Measurements from ENCODE around the gene CD200. TPM values are rescaled to one million over a fixed set of nuclear protein-coding genes. Genes with fewer than 3 reads are reported as not detected.

CD200 gene
- total RNA-seq, 1 donor: 3.3 TPM

DNA sequence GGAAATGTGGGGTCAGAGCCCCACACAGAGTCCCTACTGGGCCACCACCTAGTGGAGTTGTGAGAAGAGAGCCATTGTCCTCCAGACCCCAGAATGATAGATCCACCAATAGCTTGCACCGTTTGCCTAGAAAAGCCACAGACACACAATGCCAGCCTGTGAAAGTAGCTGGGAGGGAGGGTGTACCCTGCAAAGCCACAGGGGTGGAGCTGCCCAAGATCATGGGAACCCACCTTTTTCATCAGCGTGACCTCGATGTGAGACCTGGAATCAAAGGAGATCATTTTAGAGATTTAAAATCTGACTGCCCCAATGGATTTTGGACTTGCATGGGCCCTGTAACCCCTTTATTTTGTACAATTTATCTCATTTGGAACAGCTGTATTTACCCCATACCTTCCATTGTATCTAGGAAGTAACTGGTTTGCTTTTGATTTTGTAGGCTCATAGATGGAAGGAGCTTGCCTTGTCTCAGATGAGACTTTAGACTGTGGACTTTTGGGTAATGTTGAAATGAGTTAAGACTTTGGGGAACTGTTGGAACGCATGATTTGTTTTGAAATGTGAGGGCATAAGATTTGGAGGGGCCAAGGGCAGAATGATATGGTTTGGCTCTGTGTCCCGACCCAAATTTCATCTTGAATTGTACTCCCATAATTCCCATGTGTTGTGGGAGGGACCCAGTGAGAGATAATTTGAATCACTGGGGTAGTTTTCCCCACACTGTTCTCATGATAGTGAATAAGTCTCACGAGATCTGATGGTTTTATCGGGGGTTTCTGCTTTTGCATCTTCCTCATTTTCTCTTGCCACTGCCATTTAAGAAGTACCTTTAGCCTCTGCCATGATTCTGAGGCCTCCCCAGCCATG, 49.0 kb downstream of the CD200 start:
- no peak overlapping the region for H3K4me3 ChIP-seq (ENCODE audit: low read depth, low read length)
- no peak for TF ChIP-seq CTCF (IDR thresholded peaks at IDR 0.05; ENCODE audit: insufficient read depth, low read length)
- DNase-seq (ENCODE audit: low read depth): no peak

DNA sequence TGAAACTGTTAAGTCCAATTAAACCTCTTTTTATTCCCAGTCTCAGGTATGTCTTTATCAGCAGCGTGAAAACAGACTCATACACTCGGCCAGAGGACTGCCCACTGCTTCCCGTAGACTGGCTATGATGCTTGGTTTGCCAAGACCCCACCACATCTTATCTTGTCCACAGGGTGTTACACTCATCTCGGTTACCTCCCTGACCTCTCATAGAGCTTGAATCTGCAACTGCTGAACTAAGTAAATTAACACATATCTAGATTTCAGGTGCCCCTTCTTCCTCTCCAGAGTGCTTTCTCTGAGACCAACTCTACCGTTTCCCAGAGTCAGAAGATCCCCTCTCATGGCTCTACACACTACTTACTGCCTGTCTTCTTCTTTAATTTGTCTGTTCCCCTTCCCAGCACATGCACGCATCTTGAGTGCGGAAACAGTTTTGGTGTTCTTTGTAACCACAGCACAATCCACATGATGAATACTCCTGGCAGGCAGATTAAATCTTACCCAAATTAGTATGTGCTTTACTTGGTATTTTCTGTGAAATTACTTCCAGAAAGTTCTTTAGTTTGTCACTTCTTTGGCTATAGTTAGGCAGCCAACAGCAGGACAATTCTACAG, 49.7 kb downstream of the CD200 start:
- no peak for DNase-seq (ENCODE audit: low read depth)
- no peak for TF ChIP-seq CTCF (IDR thresholded peaks at IDR 0.05; ENCODE audit: insufficient read depth, low read length)
- no peak overlapping the region for H3K4me3 ChIP-seq (ENCODE audit: low read depth, low read length)

DNA sequence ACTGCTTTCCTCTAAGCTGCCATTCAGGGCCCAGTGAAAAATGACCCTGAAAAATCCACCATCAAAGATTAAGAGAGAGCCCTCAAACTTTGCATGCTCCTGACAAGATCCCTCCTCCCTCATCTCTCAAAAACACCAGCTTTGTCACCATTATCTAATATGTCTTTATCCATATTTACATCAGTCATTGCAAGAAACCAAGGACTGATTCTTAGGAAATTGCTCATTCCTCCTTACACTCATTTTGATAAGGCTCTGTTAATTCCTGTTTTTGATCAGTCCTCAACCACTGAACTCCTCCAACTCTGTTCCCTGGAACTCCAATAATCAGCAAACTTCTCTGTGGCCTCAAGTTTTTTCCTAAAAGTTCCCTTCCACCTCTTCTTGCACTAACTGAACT, 51.8 kb downstream of the CD200 start:
- no peak overlapping the region for H3K4me3 ChIP-seq (ENCODE audit: low read depth, low read length)
- TF ChIP-seq CTCF (IDR thresholded peaks at IDR 0.05; ENCODE audit: insufficient read depth, low read length): no peak
- DNase-seq (ENCODE audit: low read depth): peak; percentile 63

DNA sequence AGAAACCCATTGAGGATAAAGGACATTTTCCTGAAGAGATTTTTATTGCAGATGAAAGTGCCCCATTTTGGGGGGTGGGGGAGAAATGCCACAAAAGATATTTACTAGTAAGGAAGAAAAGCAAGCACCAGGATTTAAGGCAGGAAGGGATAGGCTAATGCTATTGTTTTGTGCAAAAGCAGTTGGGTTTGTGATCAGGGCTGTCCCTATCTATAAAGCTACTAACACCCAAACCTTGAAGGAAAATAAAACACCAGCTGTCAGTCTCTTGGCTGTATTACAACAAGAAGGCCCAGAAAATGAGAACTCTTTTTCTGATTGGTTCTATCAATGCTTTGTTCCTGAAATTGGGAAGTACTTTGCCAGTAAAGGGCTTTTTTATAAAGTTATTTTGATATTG, 56.0 kb downstream of the CD200 start:
- TF ChIP-seq CTCF (IDR thresholded peaks at IDR 0.05; ENCODE audit: insufficient read depth, low read length): no peak
- H3K4me3 ChIP-seq (ENCODE audit: low read depth, low read length): no peak overlapping the region
- no peak for DNase-seq (ENCODE audit: low read depth)

DNA sequence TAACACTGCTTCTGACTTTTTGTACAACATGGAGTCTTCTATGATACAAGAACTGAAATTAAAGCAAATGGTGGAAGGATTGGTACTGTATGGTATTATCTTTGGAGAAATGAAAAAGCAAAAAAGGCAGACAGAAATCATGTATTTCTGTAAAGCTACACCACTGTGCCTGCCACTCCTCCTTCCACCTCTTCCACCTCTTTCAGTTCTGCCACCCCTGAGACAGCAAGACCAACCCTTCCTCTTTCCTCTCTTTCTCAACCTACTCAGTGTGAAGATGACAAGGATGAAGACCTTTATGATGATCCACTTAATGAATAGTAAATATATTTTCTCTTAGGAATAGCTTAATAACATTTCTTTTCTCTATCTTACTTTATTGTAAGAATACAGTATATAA, 57.0 kb downstream of the CD200 start:
- TF ChIP-seq CTCF (IDR thresholded peaks at IDR 0.05; ENCODE audit: insufficient read depth, low read length): no peak
- no peak for DNase-seq (ENCODE audit: low read depth)
- H3K4me3 ChIP-seq (ENCODE audit: low read depth, low read length): no peak overlapping the region

GRCh38 chr3:112390783-112391641, 58.1 kb downstream of the CD200 start:
- peak; percentile 100 for DNase-seq (ENCODE audit: low read depth)
- TF ChIP-seq CTCF (IDR thresholded peaks at IDR 0.05; ENCODE audit: insufficient read depth, low read length): no peak
- H3K4me3 ChIP-seq (ENCODE audit: low read depth, low read length): no peak overlapping the region
